Kidney epithelial cell (primary cell): ENCODE measurements around the gene PLLP. TPM values are rescaled to one million over a fixed set of nuclear protein-coding genes. Genes with fewer than 3 reads are reported as not detected.
A peak's percentile ranks its signal among the peaks of the same experiment; 100 is the strongest.

Experiments used
- DNase-seq: peaks from one replicate; pipeline ENCODE4 v3.0.0-alpha.2; 2010; ENCODE audit warnings: low read depth
- H3K27me3 ChIP-seq: 2 replicates; pipeline ENCODE4 v1.6.0; 2011; ENCODE audit warnings: low read length; ENCODE audit not compliant: control insufficient read depth, insufficient read depth
- H3K36me3 ChIP-seq: 2 replicates; pipeline ENCODE4 v1.5.1; 2011; ENCODE audit warnings: low read length; ENCODE audit not compliant: control insufficient read depth, insufficient read depth
- H3K4me3 ChIP-seq: 2 replicates; pipeline ENCODE4 v1.5.1; 2011; ENCODE audit warnings: low read depth, mild to moderate bottlenecking, control low read depth, low read length
- total RNA-seq: library from RNA; depleted of rRNA; stranded (reverse); fragments of >200 nt; gene quantifications from 2 replicates; pipeline ENCODE4 v1.2.3, GENCODE V29; 2015
- TF ChIP-seq, protein P1 (sequence below): IDR thresholded peaks from 2 replicates; pipeline ENCODE4 v1.5.1; 2011; ENCODE audit warnings: mild to moderate bottlenecking, moderate library complexity, low read length, control low read depth, inconsistent platforms; ENCODE audit not compliant: insufficient read depth, poor library complexity, severe bottlenecking

Gene PLLP
- total RNA-seq, 1 donor from 2014 or later = 11.9 TPM

DNA sequence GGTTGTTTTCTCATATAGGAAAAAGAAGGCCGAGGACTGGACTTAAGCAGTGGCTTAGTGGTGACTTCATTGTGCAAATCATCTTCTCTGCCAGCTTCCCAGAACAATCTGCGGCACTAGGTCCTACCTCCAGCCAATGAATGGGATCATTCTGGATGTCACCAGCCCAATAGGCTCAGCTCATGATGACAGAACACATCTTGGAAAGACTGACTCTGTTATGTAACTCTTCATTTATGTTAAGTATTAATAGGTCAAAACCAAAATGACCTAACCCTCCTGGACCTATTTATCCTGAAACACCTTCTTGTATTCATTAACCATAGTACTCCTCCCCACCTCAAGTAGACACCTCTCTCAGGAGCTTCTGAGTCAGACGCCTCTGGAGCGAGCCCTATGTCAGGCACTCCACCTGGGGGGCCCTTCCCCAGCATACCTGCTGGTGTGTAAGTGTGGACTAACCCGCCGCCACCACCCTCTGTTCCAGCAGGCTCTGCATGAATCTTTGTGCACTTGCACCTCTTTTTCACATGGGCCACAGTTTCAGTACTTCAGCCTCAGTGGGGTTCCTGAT, 32.2 kb downstream of the PLLP start:
- H3K27me3 ChIP-seq = no peaks in the 10 kb centered on the region
- H3K4me3 ChIP-seq = no peak overlapping the region
- peaks cover 3% of the 10 kb centered on the region for H3K36me3 ChIP-seq
- DNase-seq = no peak
- TF ChIP-seq, protein P1, sequence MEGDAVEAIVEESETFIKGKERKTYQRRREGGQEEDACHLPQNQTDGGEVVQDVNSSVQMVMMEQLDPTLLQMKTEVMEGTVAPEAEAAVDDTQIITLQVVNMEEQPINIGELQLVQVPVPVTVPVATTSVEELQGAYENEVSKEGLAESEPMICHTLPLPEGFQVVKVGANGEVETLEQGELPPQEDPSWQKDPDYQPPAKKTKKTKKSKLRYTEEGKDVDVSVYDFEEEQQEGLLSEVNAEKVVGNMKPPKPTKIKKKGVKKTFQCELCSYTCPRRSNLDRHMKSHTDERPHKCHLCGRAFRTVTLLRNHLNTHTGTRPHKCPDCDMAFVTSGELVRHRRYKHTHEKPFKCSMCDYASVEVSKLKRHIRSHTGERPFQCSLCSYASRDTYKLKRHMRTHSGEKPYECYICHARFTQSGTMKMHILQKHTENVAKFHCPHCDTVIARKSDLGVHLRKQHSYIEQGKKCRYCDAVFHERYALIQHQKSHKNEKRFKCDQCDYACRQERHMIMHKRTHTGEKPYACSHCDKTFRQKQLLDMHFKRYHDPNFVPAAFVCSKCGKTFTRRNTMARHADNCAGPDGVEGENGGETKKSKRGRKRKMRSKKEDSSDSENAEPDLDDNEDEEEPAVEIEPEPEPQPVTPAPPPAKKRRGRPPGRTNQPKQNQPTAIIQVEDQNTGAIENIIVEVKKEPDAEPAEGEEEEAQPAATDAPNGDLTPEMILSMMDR = no peak

DNA sequence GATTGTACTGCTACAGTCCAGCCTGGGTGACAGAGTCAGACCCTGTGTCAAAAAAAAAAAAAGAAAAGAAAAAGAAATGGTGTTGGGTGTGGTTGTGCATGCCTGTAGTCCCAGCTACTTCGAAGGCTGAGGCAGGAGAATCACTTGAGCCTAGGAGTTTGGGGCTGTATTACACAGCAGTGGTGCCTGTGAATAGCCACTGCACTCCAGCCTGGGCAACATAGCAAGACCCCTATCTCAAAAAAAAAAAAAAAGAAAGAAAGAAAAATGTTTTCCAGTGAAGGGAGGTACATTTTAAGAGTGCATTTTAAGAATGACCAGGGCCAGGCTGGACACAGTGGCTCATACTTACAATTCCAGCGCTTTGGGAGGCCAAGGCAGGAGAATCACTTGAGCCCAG, 33.1 kb downstream of the PLLP start:
- no peak for DNase-seq
- no peak overlapping the region for H3K4me3 ChIP-seq
- no peaks in the 10 kb centered on the region for H3K27me3 ChIP-seq
- peaks cover 3% of the 10 kb centered on the region for H3K36me3 ChIP-seq
- TF ChIP-seq, protein P1 = no peak

DNA sequence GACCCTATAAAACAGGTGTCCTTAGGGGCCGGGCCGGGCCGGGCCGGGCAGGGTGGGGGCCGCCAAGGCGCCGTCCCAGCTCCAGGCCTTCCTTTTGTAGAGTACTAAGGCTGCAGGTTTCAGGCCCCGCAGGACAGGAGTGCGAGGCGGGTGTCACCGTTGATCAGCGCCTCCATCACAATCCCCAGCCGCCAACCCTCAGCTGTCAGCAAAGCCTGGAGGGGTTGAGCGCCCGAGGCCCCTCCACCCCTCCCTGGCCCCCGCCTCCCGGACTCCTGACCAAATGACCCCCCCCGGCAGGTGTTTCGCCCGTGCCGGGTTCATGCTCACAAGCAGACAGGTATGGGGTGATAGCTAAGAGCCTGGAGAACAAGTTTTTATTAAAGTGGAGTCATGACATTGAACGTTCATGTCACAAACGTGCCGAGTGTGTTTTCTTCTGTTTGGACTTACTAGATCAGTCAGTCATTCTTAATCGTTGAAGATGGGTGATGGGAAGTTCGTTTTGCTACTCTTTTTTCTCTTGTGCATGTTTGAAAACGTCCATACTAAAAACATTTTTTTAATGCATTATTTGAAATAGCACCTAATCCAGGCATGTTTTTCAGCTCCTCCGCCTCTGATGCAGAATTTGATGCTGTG, 38.9 kb downstream of the PLLP start:
- TF ChIP-seq, protein P1 = no peak
- Histone ChIP-seq H3K4me3 (peak overlapping the region; percentile 89), H3K27me3 (no peaks in the 10 kb centered on the region), H3K36me3 (no peaks in the 10 kb centered on the region)
- DNase-seq = no peak

DNA sequence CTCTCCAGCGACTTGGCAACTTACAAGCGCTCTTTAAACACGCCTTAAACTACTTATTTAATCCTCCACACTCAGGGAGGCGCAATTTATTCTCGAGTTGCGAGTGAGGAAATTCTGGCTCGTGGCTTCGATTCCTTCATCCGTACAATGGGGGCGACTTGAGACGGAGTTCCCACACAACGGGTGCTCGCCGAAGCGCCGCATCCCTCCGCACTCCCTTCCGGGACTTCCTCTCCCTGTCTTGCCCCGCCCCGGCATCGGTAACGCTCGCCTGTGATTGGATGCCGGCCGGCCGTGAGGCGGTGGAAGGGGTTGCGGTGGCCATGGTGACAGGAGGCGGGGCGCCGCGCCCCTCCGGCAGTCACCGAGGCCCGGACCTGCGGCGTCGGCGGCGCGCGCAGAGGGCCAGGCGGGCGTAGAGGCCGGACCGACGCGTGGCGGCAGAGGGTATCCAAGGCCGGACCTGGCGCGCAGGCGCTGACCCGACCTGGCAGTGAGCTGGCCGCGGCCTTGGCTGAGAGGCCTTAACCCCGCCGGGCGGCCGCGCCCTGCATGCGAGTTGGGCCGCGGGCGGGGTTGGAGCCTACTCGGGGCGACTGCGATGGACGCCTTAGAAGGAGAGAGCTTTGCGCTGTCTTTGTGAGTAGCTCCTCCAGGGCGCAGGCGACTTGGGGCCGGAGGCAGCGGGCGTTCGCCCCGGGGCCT, 39.6 kb downstream of the PLLP start, which contains the start of gene ARL2BP:
Gene ARL2BP (plus strand): TSS at position 493 of the 705 bp plus-strand sequence. CDS start 109 bp downstream, at position 602.
- DNase-seq = peak; percentile 88
- no peaks in the 10 kb centered on the region for H3K36me3 ChIP-seq
- H3K4me3 ChIP-seq = peak within 1 kb of the TSS; percentile 89
- TF ChIP-seq, protein P1 = no peak
- no peaks in the 10 kb centered on the region for H3K27me3 ChIP-seq

DNA sequence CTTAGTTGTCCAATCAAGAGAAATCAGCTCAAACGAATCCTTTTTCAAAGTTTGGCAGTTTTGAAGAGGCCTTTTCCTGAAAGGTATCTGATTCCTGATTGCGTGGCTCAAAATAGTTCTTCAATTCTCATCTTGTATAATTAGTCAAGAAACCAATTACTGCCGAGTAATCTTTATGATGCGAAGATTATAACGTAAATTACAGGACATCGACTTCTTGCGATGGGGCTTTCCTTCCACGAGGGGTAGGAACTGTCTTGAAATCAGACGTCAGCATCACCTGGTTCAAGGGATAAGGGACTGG, 40.1 kb downstream of the PLLP start:
- Histone ChIP-seq H3K4me3 (peak overlapping the region; percentile 39), H3K36me3 (no peaks in the 10 kb centered on the region), H3K27me3 (no peaks in the 10 kb centered on the region)
- DNase-seq = no peak
- TF ChIP-seq, protein P1 = no peak

DNA sequence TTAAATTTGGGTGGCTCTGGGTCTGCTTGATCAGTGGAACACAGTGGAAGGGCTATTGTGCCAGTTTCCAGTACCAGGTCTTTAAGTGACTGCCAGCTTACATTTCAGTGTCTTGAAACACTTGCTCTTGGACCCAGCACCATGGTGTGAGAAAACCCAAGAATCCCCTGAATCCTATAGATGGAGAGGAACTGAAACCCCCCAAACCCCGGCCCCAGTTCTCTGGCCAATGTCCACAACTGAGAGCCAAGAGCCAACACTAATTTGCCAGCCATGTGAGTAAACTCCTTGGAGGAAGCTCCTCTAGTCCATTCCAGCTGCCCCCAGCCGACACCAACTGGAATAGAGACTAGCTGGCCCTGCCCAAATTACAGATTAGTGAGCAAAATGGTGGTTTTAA, 41.8 kb downstream of the PLLP start:
- TF ChIP-seq, protein P1 = no peak
- Histone ChIP-seq H3K27me3 (no peaks in the 10 kb centered on the region), H3K36me3 (no peaks in the 10 kb centered on the region), H3K4me3 (no peak overlapping the region)
- no peak for DNase-seq
